ENCODE measurements around the gene SMPDL3B.

DNA sequence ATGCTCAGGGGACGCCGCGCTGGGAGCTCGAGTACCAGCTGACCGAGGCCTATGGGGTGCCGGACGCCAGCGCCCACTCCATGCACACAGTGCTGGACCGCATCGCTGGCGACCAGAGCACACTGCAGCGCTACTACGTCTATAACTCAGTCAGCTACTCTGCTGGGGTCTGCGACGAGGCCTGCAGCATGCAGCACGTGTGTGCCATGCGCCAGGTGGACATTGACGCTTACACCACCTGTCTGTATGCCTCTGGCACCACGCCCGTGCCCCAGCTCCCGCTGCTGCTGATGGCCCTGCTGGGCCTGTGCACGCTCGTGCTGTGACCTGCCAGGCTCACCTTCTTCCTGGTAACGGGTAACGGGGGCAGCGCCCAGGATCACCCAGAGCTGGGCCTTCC lies 23.7 kb downstream of the SMPDL3B start:
- TF ChIP-seq RAD21 (IDR thresholded peaks at IDR 0.05; ENCODE audit: low read length), result no peak
- TF ChIP-seq CTCF (conservative IDR thresholded peaks at IDR 0.05; ENCODE audit: low read depth, low read length), result no peak
- TF ChIP-seq NFE2L2 (IDR thresholded peaks at IDR 0.05; ENCODE audit: low read depth, low read length), result no peak
- TF ChIP-seq POLR2A (IDR thresholded peaks at IDR 0.05; ENCODE audit: low read depth, low read length), result no peak

Measured in IMR-90 (cell line).